HL-60 (cell line): Measurements from ENCODE around the gene LRRC49.

Source experiments
- CTCF ChIP-seq: IDR thresholded peaks from one replicate; pipeline ENCODE4 v1.5.1; 2011; ENCODE audit warnings: low read length, control low read depth, inconsistent platforms; ENCODE audit not compliant: insufficient read depth
- TF ChIP-seq, protein P1 (sequence below): IDR thresholded peaks from 2 replicates; pipeline ENCODE4 v1.6.1; 2012; ENCODE audit warnings: low read depth; ENCODE audit not compliant: insufficient replicate concordance

- no peak for TF ChIP-seq CTCF
- TF ChIP-seq, protein P1, sequence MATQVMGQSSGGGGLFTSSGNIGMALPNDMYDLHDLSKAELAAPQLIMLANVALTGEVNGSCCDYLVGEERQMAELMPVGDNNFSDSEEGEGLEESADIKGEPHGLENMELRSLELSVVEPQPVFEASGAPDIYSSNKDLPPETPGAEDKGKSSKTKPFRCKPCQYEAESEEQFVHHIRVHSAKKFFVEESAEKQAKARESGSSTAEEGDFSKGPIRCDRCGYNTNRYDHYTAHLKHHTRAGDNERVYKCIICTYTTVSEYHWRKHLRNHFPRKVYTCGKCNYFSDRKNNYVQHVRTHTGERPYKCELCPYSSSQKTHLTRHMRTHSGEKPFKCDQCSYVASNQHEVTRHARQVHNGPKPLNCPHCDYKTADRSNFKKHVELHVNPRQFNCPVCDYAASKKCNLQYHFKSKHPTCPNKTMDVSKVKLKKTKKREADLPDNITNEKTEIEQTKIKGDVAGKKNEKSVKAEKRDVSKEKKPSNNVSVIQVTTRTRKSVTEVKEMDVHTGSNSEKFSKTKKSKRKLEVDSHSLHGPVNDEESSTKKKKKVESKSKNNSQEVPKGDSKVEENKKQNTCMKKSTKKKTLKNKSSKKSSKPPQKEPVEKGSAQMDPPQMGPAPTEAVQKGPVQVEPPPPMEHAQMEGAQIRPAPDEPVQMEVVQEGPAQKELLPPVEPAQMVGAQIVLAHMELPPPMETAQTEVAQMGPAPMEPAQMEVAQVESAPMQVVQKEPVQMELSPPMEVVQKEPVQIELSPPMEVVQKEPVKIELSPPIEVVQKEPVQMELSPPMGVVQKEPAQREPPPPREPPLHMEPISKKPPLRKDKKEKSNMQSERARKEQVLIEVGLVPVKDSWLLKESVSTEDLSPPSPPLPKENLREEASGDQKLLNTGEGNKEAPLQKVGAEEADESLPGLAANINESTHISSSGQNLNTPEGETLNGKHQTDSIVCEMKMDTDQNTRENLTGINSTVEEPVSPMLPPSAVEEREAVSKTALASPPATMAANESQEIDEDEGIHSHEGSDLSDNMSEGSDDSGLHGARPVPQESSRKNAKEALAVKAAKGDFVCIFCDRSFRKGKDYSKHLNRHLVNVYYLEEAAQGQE = no peak
These were observed 206.3 kb downstream of the LRRC49 start for GRCh38 chr15:71098920-71099319.
